GM12878 (cell line): Measurements from ENCODE around the gene TRIM71. TPM values are rescaled to one million over a fixed set of nuclear protein-coding genes. Genes with fewer than 3 reads are reported as not detected.

Source experiments
- BHLHE40 ChIP-seq, 2 experiments: fragments of 450-650 bp in 1 of 2; IDR thresholded peaks; 2 replicates each; pipeline ENCODE4 v1.6.1; 2011 to 2017; ENCODE audit warnings: low read depth in 2 of 2, borderline replicate concordance in 1 of 2, improper control_type of control experiment in 1 of 2, low read length in 1 of 2, mild to moderate bottlenecking in 1 of 2
- EGR1 ChIP-seq, 2 experiments: IDR thresholded peaks; 1 replicate in 1 of 2; 2 replicates in 1 of 2; pipeline ENCODE4 v1.6.1; 2011 to 2012; ENCODE audit warnings: low read depth in 2 of 2, low read length in 2 of 2, borderline replicate concordance in 1 of 2, mild to moderate bottlenecking in 1 of 2, moderate library complexity in 1 of 2
- ETV6 ChIP-seq, 2 experiments: fragments of 450-650 bp in 1 of 2; IDR thresholded peaks in 1 of 2; conservative IDR thresholded peaks in 1 of 2; 2 replicates each; pipeline ENCODE4 v1.6.1; 2014; ENCODE audit warnings: antibody characterized with exemption in 1 of 2, borderline replicate concordance in 1 of 2, low read depth in 1 of 2, mild to moderate bottlenecking in 1 of 2, moderate library complexity in 1 of 2
- MXI1 ChIP-seq: fragments of 150-350 bp; IDR thresholded peaks from 2 replicates; pipeline ENCODE4 v1.6.1; 2011; ENCODE audit warnings: low read depth, mild to moderate bottlenecking, inconsistent platforms, low read length, improper control_type of control experiment
- PAX5 ChIP-seq: IDR thresholded peaks from 2 replicates; pipeline ENCODE4 v1.6.1; 2011; ENCODE audit warnings: low read depth, low read length, borderline replicate concordance
- PRDM15 ChIP-seq: fragments of 450-650 bp; formaldehyde crosslinking; IDR thresholded peaks from 2 replicates; pipeline ENCODE4 v1.4.0; 2020; ENCODE audit warnings: mild to moderate bottlenecking, moderate library complexity
- STAT1 ChIP-seq: fragments of 450-650 bp; conservative IDR thresholded peaks from 2 replicates; pipeline ENCODE4 v1.6.1; 2014; ENCODE audit warnings: antibody characterized with exemption, mild to moderate bottlenecking
- WRNIP1 ChIP-seq: IDR thresholded peaks from 2 replicates; pipeline ENCODE4 v1.6.1; 2011; ENCODE audit warnings: low read depth, low read length, improper control_type of control experiment, borderline replicate concordance
- polyA plus RNA-seq, 11 experiments: library from polyadenylated mRNA; depleted of rRNA in 4 of 11; unstranded in 6 of 11; stranded (reverse) in 5 of 11; fragments of >200 nt; fragmentation: Nextera tagmentation in 4 of 11; fragmentation: Illumina TruSeq in 1 of 11; extraction: Ambion mirVana in 4 of 11; extraction: Trizol in 1 of 11; gene quantifications; 1 replicate in 1 of 11; 2 replicates in 10 of 11; pipeline versions ENCODE4 v1.2.1 to v1.2.3, GENCODE V29; 2011 to 2016; ENCODE audit warnings: inconsistent platforms in 2 of 11, missing spikeins in 2 of 11, low read depth in 1 of 11
- total RNA-seq, 4 experiments: library from RNA; depleted of rRNA in 3 of 4; stranded (reverse); fragments of >200 nt in 3 of 4; fragmentation: Illumina TruSeq in 1 of 4; extraction: Trizol in 1 of 4; gene quantifications; 2 replicates each; pipeline versions ENCODE4 v1.2.1 to v1.2.3, GENCODE V29; 2013 to 2021
- TF ChIP-seq, protein P1 (sequence below): fragments of 450-650 bp; IDR thresholded peaks from 2 replicates; pipeline ENCODE4 v1.6.1; 2016; ENCODE audit warnings: mild to moderate bottlenecking, moderate library complexity, borderline replicate concordance

Gene TRIM71
- total and polyA plus RNA-seq, 10 of the 15 experiments (the other 5 are each of a cell fraction or from before 2014, with no cell fraction given): 0.02 to 1.8 (median 0.16) TPM

DNA sequence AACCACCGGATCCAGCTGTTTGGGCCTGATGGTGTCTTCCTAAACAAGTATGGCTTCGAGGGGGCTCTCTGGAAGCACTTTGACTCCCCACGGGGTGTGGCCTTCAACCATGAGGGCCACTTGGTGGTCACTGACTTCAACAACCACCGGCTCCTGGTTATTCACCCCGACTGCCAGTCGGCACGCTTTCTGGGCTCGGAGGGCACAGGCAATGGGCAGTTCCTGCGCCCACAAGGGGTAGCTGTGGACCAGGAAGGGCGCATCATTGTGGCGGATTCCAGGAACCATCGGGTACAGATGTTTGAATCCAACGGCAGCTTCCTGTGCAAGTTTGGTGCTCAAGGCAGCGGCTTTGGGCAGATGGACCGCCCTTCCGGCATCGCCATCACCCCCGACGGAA, 73.6 kb downstream of the TRIM71 start (continued):
- TF ChIP-seq PRDM15 (CRISPR knock-in tag) (no peak), PAX5 (no peak), BHLHE40 (IDR thresholded peaks at IDR 0.05; ENCODE audit: borderline replicate concordance in 1 of 2, low read depth in 2 of 2, low read length in 1 of 2) (no peak), EGR1 (IDR thresholded peaks at IDR 0.05; ENCODE audit: borderline replicate concordance in 1 of 2, low read depth in 2 of 2, low read length in 2 of 2) (no peak), WRNIP1 (no peak), MXI1 (no peak), STAT1 (no peak), ETV6 (conservative IDR thresholded peaks at IDR 0.05 in 1 of 2, IDR thresholded peaks at IDR 0.05 in 1 of 2; ENCODE audit: borderline replicate concordance in 1 of 2, low read depth in 1 of 2) (no peak)
- TF ChIP-seq, protein P1, sequence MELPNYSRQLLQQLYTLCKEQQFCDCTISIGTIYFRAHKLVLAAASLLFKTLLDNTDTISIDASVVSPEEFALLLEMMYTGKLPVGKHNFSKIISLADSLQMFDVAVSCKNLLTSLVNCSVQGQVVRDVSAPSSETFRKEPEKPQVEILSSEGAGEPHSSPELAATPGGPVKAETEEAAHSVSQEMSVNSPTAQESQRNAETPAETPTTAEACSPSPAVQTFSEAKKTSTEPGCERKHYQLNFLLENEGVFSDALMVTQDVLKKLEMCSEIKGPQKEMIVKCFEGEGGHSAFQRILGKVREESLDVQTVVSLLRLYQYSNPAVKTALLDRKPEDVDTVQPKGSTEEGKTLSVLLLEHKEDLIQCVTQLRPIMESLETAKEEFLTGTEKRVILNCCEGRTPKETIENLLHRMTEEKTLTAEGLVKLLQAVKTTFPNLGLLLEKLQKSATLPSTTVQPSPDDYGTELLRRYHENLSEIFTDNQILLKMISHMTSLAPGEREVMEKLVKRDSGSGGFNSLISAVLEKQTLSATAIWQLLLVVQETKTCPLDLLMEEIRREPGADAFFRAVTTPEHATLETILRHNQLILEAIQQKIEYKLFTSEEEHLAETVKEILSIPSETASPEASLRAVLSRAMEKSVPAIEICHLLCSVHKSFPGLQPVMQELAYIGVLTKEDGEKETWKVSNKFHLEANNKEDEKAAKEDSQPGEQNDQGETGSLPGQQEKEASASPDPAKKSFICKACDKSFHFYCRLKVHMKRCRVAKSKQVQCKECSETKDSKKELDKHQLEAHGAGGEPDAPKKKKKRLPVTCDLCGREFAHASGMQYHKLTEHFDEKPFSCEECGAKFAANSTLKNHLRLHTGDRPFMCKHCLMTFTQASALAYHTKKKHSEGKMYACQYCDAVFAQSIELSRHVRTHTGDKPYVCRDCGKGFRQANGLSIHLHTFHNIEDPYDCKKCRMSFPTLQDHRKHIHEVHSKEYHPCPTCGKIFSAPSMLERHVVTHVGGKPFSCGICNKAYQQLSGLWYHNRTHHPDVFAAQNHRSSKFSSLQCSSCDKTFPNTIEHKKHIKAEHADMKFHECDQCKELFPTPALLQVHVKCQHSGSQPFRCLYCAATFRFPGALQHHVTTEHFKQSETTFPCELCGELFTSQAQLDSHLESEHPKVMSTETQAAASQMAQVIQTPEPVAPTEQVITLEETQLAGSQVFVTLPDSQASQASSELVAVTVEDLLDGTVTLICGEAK: no peak
